Osteoblast (primary cell): ENCODE data around the gene GALE. TPM values are rescaled to one million over a fixed set of nuclear protein-coding genes. Genes with fewer than 3 reads are reported as not detected.
A peak's percentile ranks its signal among the peaks of the same experiment; 100 is the strongest.
"Not testable (repeated sequence)": the region's sequence is repeated elsewhere in the genome, so short reads cannot be mapped to it uniquely, and the experiment has no call there.

Experiments
- DNase-seq: peaks from one replicate; pipeline ENCODE4 v3.0.0; 2011; ENCODE audit warnings: low spot score, mixed read lengths; ENCODE audit not compliant: insufficient read length; ENCODE audit errors: missing footprints
- H2AFZ ChIP-seq: 2 replicates; pipeline ENCODE4 v1.6.0; 2011; ENCODE audit warnings: mild to moderate bottlenecking, low read length
- H3K27ac ChIP-seq: 2 replicates; pipeline ENCODE4 v1.5.1; 2011; ENCODE audit warnings: mild to moderate bottlenecking, low read depth, low read length, moderate library complexity
- H3K27me3 ChIP-seq: 2 replicates; pipeline ENCODE4 v1.6.0; 2012; ENCODE audit warnings: mild to moderate bottlenecking, control low read depth, inconsistent platforms, low read length, moderate library complexity; ENCODE audit not compliant: insufficient read depth
- H3K36me3 ChIP-seq: 2 replicates; pipeline ENCODE4 v1.5.1; 2011; ENCODE audit warnings: mild to moderate bottlenecking, low read length, control low read depth, moderate library complexity; ENCODE audit not compliant: insufficient read depth
- H3K4me1 ChIP-seq: 2 replicates; pipeline ENCODE4 v1.5.1; 2011; ENCODE audit warnings: mild to moderate bottlenecking, low read length, control low read depth, moderate library complexity; ENCODE audit not compliant: insufficient read depth
- H3K4me2 ChIP-seq: 2 replicates; pipeline ENCODE4 v1.6.0; 2011; ENCODE audit warnings: mild to moderate bottlenecking, low read length; ENCODE audit not compliant: insufficient read depth
- H3K4me3 ChIP-seq: fragments of 200-600 bp; sonication (generic); 3 replicates; pipeline ENCODE4 v1.5.1; 2012; ENCODE audit warnings: mild to moderate bottlenecking, low read length, inconsistent platforms; ENCODE audit not compliant: insufficient read depth
- H3K79me2 ChIP-seq: 2 replicates; pipeline ENCODE4 v1.6.0; 2012; ENCODE audit warnings: mild to moderate bottlenecking, low read length, control low read depth, inconsistent platforms; ENCODE audit not compliant: insufficient read depth
- H3K9me3 ChIP-seq: 2 replicates; pipeline ENCODE4 v1.5.1; 2011; ENCODE audit warnings: low read depth, low read length, control low read depth
- H4K20me1 ChIP-seq: 2 replicates; pipeline ENCODE4 v1.6.0; 2012; ENCODE audit warnings: mild to moderate bottlenecking, low read length, control low read depth; ENCODE audit not compliant: insufficient read depth
- total RNA-seq: library from RNA; depleted of rRNA; stranded (reverse); fragments of >200 nt; gene quantifications from 2 replicates; pipeline ENCODE4 v1.2.3, GENCODE V29; 2012
- TF ChIP-seq, protein P1 (sequence below): IDR thresholded peaks from 2 replicates; pipeline ENCODE4 v1.5.1; 2011; ENCODE audit warnings: mild to moderate bottlenecking, low read depth, low read length, moderate library complexity; ENCODE audit errors: extremely low read depth

Gene GALE
- total RNA-seq, 1 donor, result 13.4 TPM

DNA sequence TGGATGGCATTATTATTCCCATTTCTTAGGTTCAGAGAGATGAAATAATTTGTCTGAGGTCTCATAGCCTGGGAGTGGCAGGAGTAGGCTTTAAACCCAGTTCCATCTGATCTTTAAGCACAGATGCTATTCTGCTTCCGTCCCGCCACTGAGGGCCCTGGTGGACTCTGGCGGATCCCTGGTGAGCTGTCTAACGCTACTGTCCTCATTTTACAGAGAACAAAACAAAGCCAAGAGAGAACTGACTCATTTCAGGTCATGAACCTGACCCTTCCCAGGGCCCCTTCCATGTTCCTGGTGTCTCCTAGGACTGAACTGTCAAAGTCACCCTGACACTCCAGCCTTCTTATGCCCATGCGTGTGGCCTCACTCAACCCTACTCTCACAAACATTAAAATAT is 3.1 kb upstream of the GALE start:
- TF ChIP-seq, protein P1, sequence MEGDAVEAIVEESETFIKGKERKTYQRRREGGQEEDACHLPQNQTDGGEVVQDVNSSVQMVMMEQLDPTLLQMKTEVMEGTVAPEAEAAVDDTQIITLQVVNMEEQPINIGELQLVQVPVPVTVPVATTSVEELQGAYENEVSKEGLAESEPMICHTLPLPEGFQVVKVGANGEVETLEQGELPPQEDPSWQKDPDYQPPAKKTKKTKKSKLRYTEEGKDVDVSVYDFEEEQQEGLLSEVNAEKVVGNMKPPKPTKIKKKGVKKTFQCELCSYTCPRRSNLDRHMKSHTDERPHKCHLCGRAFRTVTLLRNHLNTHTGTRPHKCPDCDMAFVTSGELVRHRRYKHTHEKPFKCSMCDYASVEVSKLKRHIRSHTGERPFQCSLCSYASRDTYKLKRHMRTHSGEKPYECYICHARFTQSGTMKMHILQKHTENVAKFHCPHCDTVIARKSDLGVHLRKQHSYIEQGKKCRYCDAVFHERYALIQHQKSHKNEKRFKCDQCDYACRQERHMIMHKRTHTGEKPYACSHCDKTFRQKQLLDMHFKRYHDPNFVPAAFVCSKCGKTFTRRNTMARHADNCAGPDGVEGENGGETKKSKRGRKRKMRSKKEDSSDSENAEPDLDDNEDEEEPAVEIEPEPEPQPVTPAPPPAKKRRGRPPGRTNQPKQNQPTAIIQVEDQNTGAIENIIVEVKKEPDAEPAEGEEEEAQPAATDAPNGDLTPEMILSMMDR, result no peak
- Histone ChIP-seq H2AFZ (no peak overlapping the region), H3K4me3 (no peak overlapping the region), H3K4me1 (peaks cover 16% of the 10 kb centered on the region), H3K79me2 (no peaks in the 10 kb centered on the region), H3K27ac (no peak overlapping the region), H3K9me3 (no peaks in the 10 kb centered on the region), H4K20me1 (no peaks in the 10 kb centered on the region), H3K4me2 (no peak overlapping the region), H3K36me3 (peaks cover 23% of the 10 kb centered on the region), H3K27me3 (no peaks in the 10 kb centered on the region)
- DNase-seq, result no peak

DNA sequence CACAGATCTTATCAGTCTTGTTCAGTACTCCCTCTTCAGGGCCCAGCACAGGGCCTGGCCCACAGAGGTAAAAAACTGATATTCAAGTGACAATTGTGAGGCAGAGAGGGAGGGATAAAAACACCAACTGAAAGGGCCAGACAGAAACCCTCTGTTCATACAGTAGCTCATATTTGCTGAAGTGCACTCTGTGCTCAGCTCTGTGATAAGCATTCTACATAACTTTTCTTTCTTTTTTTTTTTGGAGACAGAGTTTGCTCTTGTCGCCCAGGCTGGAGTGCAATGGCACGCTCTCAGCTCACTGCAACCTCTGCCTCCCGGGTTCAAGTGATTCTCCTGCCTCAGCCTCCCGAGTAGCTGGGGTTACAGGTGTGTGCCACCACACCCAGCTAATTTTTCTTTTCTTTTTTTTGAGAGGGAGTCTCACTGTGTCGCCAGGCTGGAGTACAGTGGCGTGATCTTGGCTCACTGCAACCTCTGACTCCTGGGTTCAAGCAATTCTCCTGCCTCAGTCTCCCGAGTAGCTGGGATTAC is 2.3 kb upstream of the GALE start:
- not testable (repeated sequence) for H3K4me2 ChIP-seq, H3K27ac ChIP-seq, H3K9me3 ChIP-seq, H2AFZ ChIP-seq, H3K4me3 ChIP-seq, H4K20me1 ChIP-seq, H3K27me3 ChIP-seq, DNase-seq, H3K79me2 ChIP-seq
- Histone ChIP-seq H3K4me1 (peaks cover 16% of the 10 kb centered on the region), H3K36me3 (peaks cover 26% of the 10 kb centered on the region)

DNA sequence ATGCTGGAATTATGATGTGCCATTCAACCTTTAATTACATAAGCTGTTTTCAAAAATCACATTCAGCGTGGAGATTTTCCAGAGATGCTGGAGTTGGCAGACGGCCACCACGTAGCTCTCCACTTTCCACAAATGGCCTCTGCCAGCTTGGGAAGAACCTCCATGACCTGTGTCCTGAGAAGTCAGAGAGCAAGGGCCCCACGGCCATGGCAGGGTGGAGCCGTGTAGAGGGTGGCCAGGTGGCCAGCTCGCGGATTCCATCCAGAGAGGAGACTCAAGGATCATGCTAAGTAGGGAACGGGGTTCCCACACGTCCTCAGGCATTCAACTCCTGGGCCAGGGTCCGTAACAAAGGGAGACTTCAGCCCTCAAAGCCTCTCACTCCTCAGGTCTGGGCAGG is 1.3 kb upstream of the GALE start:
- Histone ChIP-seq H4K20me1 (no peaks in the 10 kb centered on the region), H3K4me1 (peaks cover 16% of the 10 kb centered on the region), H3K9me3 (no peaks in the 10 kb centered on the region), H3K79me2 (no peaks in the 10 kb centered on the region), H3K36me3 (peaks cover 33% of the 10 kb centered on the region), H2AFZ (no peak overlapping the region), H3K27ac (no peak overlapping the region), H3K4me3 (no peak overlapping the region), H3K4me2 (peak overlapping the region; percentile 97), H3K27me3 (no peaks in the 10 kb centered on the region)
- peak; percentile 65 for DNase-seq
- TF ChIP-seq, protein P1, result no peak

DNA sequence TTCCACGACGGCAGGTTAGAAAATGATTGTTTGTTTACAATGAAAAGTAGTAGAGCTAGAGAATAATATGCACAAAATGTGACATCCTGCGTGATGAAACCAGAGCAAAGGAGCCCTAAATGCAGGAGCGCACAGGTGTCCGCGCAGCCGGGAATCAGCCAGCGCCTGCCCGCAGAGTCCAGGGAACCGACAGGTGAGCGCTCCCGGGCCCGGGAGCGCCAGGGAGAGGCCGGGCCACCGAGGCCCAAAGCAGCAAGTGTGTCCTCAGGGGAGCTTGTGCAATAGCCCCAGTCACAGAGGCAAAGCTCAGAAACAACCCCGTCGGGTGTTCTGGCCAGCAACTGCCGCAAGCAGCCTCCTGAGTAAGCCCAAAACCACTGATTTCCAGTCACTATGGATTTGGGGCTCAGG is 789 bp upstream of the GALE start:
- TF ChIP-seq, protein P1, result no peak
- no peaks in the 10 kb centered on the region for H3K79me2 ChIP-seq
- H3K4me2 ChIP-seq, result peak overlapping the region; percentile 97
- H3K36me3 ChIP-seq, result peaks cover 34% of the 10 kb centered on the region
- no peaks in the 10 kb centered on the region for H3K27me3 ChIP-seq
- H3K27ac ChIP-seq, result peak overlapping the region; percentile 63
- H2AFZ ChIP-seq, result peak overlapping the region; percentile 74
- DNase-seq, result peak; percentile 84
- H3K9me3 ChIP-seq, result no peaks in the 10 kb centered on the region
- H3K4me1 ChIP-seq, result peaks cover 16% of the 10 kb centered on the region
- peak overlapping the region; percentile 92 for H3K4me3 ChIP-seq
- H4K20me1 ChIP-seq, result no peaks in the 10 kb centered on the region
